Bone marrow (tissue), 2 donors: Measurements from ENCODE around the gene KCNAB2.

Source experiments
- DNase-seq, 2 donors: peaks; one replicate each; lab custom pipeline; 2025; lab: John Stamatoyannopoulos, UW

The KCNAB2 gene

DNA sequence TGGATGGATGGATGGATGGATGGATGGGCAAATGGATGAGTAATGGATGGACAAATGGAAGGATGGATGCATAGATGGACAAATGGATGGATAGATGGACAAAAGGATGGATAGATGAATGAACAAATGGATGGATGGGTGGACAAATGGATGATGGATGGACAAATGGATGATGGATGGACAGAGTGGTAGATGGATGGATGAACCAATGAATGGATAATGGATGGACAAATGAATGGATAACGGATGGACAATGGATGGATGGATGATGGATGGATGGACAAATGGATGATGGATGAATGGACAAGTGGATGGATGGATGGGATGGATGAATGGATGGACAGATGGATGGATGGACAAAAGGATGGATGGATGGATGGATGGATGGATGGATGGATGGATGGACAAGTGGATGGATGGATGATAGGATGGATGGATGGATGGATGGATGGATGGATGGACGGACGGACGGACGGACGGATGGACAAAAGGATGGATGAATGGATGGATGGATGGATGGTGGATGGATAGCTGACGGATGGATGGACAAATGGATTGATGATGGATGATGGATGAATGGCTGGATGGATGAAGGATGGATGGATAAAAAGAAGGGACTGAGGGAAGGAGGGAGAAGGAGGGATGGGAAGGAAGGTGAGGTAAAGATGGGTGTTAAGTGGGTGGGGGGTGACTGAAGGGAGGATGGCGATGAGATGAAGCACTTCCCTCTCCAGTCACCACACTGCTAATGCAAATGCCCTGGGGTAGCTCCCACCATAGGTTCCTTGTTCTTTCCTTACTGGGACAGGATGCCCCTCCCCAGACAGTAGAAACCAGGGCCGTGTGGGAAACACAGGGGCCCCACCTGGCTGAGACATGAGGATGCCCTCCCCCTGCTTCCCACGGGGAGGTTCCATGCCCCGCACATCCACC lies 104.6 kb downstream of the KCNAB2 start:
- DNase-seq = no peak
